ENCODE measurements around the gene SMAD7.
A peak's percentile ranks its signal among the peaks of the same experiment; 100 is the strongest.

The SMAD7 gene

GRCh38 chr18:48986851-48987761 is 36.3 kb upstream of the SMAD7 start:
- no peak for DNase-seq (ENCODE audit: low read depth in 2 of 2)

GRCh38 chr18:48985161-48985560 is 34.4 kb upstream of the SMAD7 start:
- DNase-seq (ENCODE audit: low read depth in 2 of 2) = no peak

- DNase-seq (ENCODE audit: low read depth in 2 of 2) = no peak
Observed at GRCh38 chr18:48983793-48984437, 33.1 kb upstream of the SMAD7 start.

- no peak for DNase-seq (ENCODE audit: low read depth in 2 of 2)
Observed at GRCh38 chr18:48982266-48982665, 31.5 kb upstream of the SMAD7 start.

DNA sequence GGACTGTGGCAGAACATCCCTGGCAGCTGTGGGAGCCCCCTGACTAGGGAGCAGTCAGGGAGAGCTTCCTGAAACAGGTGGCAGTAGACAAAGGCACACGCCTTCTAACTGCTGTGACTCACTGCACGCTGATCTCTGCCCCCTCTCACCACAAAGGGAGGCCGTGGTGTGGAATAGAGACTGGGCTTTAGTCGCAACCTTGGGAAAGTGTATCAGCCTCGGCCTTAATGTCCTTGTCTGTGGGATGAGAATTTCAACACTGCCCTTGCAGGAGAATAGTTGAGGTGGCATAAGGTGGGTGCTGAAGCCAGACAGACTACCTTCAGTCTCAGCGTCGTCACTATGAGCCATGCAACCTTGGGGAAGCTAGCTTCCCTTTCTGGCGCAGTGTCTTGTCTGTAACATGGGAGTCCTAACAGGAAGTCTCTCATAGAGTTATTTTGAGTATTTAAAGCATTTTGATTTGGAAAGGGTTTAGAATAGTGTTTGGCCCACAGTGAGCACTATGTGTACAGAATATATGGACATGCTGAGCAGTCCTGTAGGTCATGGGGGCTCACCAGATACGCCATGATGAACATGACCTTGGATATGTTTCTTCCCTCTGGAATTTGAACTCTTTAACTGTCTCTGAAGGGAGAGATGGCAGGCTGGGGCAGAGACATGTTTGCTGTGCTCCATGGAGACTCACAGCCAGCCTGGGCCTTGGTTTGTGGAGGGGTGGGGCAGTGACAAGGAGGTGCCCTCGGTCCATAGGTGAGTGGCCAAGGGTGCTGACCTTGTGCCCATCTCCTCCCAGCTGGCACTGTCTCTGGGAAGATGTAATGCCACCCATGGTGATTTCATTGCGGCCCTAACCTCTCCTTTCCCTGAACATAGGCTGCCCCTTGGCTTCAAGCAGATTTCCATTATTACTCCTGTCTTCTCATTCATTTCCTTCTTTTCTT is 29.5 kb upstream of the SMAD7 start:
- no peak for DNase-seq (ENCODE audit: low read depth in 2 of 2)

- DNase-seq (ENCODE audit: low read depth in 2 of 2) = no peak
Observed at GRCh38 chr18:48977914-48978313, 27.1 kb upstream of the SMAD7 start.

DNA sequence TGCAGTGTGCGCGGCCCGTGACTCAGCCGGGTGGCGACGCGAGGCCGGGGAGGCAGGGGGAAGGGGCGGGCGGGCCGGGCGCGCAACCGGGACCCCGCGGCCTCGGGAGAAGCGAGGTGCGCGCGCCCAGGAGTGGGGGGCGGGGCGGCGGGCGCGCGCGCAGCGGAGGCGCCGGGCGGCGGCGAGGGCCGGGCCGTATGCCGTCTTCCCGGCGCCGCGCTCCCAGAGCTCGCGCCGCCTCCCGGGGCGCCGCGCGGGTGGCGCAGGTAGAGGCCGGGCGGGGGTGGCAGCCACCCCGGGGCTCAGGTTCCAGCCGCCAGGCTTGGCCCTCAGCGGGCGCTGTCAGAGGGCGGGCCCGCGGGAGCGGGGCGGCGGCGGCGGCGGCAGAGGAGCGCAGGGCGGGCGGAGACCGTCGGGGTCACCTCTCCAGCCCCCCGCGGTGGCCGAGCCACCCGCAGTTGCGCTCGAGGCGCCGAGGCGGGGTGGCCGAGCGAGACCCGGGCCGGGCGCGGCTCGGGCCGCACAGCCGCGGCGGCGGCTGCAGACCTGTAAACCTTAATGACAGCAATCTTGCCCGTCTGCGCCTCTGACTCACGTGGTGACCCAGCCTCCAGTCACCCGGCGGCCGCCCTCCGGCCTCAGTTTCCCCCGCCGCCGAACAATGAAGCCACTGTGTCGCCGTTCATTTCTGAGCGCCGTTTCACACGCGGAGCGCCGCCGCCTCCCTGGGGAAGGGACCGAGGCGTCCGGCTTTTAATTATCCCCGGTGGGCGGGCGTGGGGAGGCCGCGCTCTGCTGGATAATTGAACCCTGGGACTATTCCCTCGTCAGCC is 25.3 kb upstream of the SMAD7 start:
- DNase-seq (ENCODE audit: low read depth in 2 of 2) = peak; percentile 51 to 58

- no peak for DNase-seq (ENCODE audit: low read depth in 2 of 2)
Observed at GRCh38 chr18:48975120-48975816, 24.5 kb upstream of the SMAD7 start.

- DNase-seq (ENCODE audit: low read depth in 2 of 2) = no peak
Observed at GRCh38 chr18:48974304-48975119, 23.7 kb upstream of the SMAD7 start.

GRCh38 chr18:48973731-48974130 is 23.0 kb upstream of the SMAD7 start:
- no peak for DNase-seq (ENCODE audit: low read depth in 2 of 2)

GRCh38 chr18:48968412-48969215 is 17.8 kb upstream of the SMAD7 start:
- no peak for DNase-seq (ENCODE audit: low read depth in 2 of 2)

GRCh38 chr18:48967545-48967944 is 16.8 kb upstream of the SMAD7 start:
- DNase-seq (ENCODE audit: low read depth in 2 of 2) = no peak

DNA sequence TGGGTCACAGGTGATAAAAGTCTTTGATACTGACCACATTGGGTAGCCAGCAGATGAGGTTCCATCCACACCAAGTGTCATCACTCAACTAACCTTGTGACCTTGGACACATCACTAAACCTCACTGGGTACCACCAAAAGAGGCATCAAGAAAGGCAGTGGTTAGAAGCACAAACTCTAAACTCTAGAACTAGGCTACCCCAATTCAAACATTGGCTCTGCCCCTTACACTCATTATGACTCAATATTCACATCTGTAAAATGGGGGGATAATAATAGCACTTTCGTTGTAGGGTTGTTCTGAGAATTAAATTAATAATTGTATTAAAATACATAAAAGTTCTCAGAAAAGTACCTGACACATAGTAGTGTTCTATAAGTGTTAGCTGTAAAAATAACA is 15.8 kb upstream of the SMAD7 start:
- no peak for DNase-seq (ENCODE audit: low read depth in 2 of 2)

GRCh38 chr18:48963586-48964470 is 13.1 kb upstream of the SMAD7 start:
- DNase-seq (ENCODE audit: low read depth in 2 of 2) = no peak

GRCh38 chr18:48962994-48963561 is 12.3 kb upstream of the SMAD7 start:
- no peak for DNase-seq (ENCODE audit: low read depth in 2 of 2)

DNA sequence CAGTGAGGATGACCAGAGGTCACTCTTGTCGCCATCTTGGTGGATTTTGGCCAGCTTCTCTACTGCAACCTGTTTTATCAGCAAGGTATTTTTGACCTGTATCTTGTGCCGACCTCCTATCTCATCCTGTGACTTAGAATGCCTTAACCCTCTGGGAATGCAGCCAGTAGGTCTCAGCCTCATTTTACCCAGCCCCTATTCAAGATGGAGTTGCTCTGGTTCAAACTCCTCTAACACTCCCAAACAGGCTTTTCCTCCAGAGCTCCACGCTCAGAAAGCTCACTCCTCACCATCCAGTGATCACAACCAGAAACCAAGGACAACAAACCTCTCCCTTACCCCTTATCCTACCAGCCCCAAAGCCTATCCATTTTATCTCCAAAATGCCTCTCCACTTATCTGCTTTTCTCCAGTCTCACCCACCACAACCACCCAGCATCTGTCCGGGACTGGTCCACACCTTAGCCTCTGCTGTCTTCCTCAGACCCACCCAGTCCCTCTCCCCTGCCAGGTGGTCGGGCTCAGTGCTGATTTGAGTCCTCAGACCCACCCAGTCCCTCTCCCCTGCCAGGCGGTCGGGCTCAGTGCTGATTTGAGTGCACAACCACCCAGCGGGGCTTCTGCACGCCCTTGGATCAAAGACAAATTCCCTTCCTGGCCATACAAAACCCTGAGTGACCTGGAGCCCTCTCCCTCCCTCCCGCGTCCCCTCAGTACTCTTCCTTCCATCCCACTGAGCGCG is 11.7 kb upstream of the SMAD7 start:
- no peak for DNase-seq (ENCODE audit: low read depth in 2 of 2)

DNA sequence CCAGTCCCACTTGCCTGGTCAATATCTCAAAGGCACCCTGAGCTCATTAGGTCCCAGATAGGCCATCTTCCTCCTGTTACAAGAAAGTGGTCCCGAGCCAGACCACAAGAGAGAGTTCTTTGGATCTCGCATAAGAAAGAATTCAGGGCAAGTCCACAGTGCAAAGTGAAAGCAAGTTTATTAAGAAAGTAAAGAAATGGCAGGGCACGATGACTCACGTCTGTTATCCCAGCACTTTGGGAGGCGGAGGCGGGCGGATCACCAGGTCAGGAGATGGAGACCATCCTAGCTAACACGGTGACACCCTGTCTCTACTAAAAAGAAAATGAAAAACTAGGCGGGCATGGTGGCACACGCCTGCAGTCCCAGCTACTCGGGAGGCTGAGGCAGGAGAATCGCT is 10.8 kb upstream of the SMAD7 start:
- DNase-seq (ENCODE audit: low read depth in 2 of 2) = no peak
